ENCODE measurements around the gene GMFB. TPM values are rescaled to one million over a fixed set of nuclear protein-coding genes. Genes with fewer than 3 reads are reported as not detected.

GMFB gene
- total RNA-seq, 1 experiment from 2014 or later, result 63.7 TPM

- TF ChIP-seq ZNF219 (CRISPR knock-in tag; IDR thresholded peaks at IDR 0.05; ENCODE audit: borderline replicate concordance) (no peak), ZNF396 (CRISPR knock-in tag; IDR thresholded peaks at IDR 0.05; ENCODE audit: borderline replicate concordance) (no peak), ESRRA (CRISPR knock-in tag; IDR thresholded peaks at IDR 0.05; ENCODE audit: borderline replicate concordance) (no peak), JUN (CRISPR knock-in tag; IDR thresholded peaks at IDR 0.05) (no peak), ZNF263 (CRISPR knock-in tag; IDR thresholded peaks at IDR 0.05; ENCODE audit: low read depth) (no peak)
These were observed 17.1 kb downstream of the GMFB start (continued) for GRCh38 chr14:54471641-54472040.

DNA sequence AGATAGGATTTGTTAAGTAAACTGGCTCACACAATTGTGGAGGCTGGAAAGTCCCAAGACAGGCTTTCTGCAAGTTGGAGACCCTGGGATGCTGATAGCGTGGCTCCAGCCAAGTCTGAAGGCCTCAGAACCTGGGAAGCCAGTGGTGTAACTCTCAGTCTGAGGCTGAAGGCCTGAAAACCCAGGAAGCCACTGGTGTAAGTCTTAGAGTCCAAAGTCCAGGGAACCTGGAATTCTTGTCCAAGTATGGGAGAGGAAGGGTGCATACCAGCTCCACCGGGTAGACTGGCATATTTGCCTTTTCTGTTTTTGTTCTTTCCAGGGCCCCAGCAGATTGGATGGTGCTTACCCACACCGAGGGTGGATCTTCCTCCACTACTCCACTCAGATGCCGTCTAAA, 18.1 kb downstream of the GMFB start:
- CTCF ChIA-PET, result interaction anchor here (1.2 to 1.3 kb wide), 2 partner anchors 104 to 303 kb away, joined by 3 read pairs; no protein-coding TSS in a partner anchor
- POLR2A ChIA-PET, result no interaction called here
- no peak for TF ChIP-seq ZNF121 (CRISPR knock-in tag; IDR thresholded peaks at IDR 0.05)
- Mint-ChIP-seq H3K27me3 (ENCODE audit: low read depth) (peaks cover 6% of the 10 kb centered on the region), H3K27ac (no peak overlapping the region), H3K36me3 (peaks cover 21% of the 10 kb centered on the region), H3K9me3 (peaks cover 18% of the 10 kb centered on the region), H3K4me3 (no peak overlapping the region), H3K4me1 (peaks cover 16% of the 10 kb centered on the region)
- DNase-seq (ENCODE audit: low spot score) (no peak), ATAC-seq (no peak)

- no peak for DNase-seq (ENCODE audit: low spot score)
- ChIA-PET CTCF (no interaction called here), POLR2A (no interaction called here)
- Mint-ChIP-seq H3K4me3 (no peak overlapping the region), H3K27me3 (ENCODE audit: low read depth) (peaks cover 6% of the 10 kb centered on the region), H3K36me3 (peaks cover 17% of the 10 kb centered on the region), H3K4me1 (peaks cover 7% of the 10 kb centered on the region; the same call in 1 of the 2 replicates), H3K27ac (no peak overlapping the region), H3K9me3 (peaks cover 18% of the 10 kb centered on the region)
- no peak for ATAC-seq
- TF ChIP-seq ESRRA (CRISPR knock-in tag; IDR thresholded peaks at IDR 0.05; ENCODE audit: borderline replicate concordance), result no peak
- no peak for TF ChIP-seq ZNF396 (CRISPR knock-in tag; IDR thresholded peaks at IDR 0.05; ENCODE audit: borderline replicate concordance)
- TF ChIP-seq ZNF281 (CRISPR knock-in tag; IDR thresholded peaks at IDR 0.05), result no peak
- TF ChIP-seq JAZF1 (CRISPR knock-in tag; IDR thresholded peaks at IDR 0.05), result no peak
- TF ChIP-seq TCF7 (CRISPR knock-in tag; IDR thresholded peaks at IDR 0.05; ENCODE audit: low read depth), result no peak
- no peak for TF ChIP-seq KAT7 (CRISPR knock-in tag; IDR thresholded peaks at IDR 0.05; ENCODE audit: borderline replicate concordance)
- no peak for TF ChIP-seq FOXJ3 (CRISPR knock-in tag; IDR thresholded peaks at IDR 0.05; ENCODE audit: borderline replicate concordance)
- no peak for TF ChIP-seq STAT6 (CRISPR knock-in tag; conservative IDR thresholded peaks at IDR 0.05; ENCODE audit: low read depth)
- no peak for TF ChIP-seq ZNF317 (CRISPR knock-in tag; IDR thresholded peaks at IDR 0.05; ENCODE audit: borderline replicate concordance, low read depth)
- no peak for TF ChIP-seq CREB1 (CRISPR knock-in tag; IDR thresholded peaks at IDR 0.05)
- TF ChIP-seq PRDM15 (CRISPR knock-in tag; IDR thresholded peaks at IDR 0.05), result no peak
- TF ChIP-seq, protein P1, sequence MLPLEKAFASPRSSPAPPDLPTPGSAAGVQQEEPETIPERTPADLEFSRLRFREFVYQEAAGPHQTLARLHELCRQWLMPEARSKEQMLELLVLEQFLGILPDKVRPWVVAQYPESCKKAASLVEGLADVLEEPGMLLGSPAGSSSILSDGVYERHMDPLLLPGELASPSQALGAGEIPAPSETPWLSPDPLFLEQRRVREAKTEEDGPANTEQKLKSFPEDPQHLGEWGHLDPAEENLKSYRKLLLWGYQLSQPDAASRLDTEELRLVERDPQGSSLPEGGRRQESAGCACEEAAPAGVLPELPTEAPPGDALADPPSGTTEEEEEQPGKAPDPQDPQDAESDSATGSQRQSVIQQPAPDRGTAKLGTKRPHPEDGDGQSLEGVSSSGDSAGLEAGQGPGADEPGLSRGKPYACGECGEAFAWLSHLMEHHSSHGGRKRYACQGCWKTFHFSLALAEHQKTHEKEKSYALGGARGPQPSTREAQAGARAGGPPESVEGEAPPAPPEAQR (CRISPR knock-in tag; IDR thresholded peaks at IDR 0.05), result no peak
- no peak for TF ChIP-seq RORB (CRISPR knock-in tag; IDR thresholded peaks at IDR 0.05)
These were observed 21.5 kb downstream of the GMFB start for GRCh38 chr14:54467280-54467679.

Data from WTC11 (cell line).